ENCODE results near the gene TNNT1. TPM values are rescaled to one million over a fixed set of nuclear protein-coding genes. Genes with fewer than 3 reads are reported as not detected.

The TNNT1 gene, protein sequence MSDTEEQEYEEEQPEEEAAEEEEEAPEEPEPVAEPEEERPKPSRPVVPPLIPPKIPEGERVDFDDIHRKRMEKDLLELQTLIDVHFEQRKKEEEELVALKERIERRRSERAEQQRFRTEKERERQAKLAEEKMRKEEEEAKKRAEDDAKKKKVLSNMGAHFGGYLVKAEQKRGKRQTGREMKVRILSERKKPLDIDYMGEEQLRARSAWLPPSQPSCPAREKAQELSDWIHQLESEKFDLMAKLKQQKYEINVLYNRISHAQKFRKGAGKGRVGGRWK
- total RNA-seq: 1 to 10 TPM in 1 of 4 donors, not detected in 3; 4.4 TPM

GRCh38 chr19:55149078-55150003, at the start of gene TNNT1:
Gene TNNT1 (minus strand): TSS chr19:55149206. CDS start chr19:55147157, 2,049 bp downstream.
- H3K4me3 ChIP-seq: no peak within 1 kb of the TSS
- WGBS, 2 donors (ENCODE audit: low coverage in 1 of 2): 31% methylated on average over 4 of the region's 18 CpGs; no CpG with 5 or more reads in 1 of the 2 donors
- no peak for ATAC-seq
- no peak for TF ChIP-seq CTCF (IDR thresholded peaks at IDR 0.05)
- no peak for TF ChIP-seq POLR2A (IDR thresholded peaks at IDR 0.05)
- no peak for TF ChIP-seq POLR2AphosphoS5 (IDR thresholded peaks at IDR 0.05)
- TF ChIP-seq EP300 (IDR thresholded peaks at IDR 0.05): no peak
- no peaks in the 10 kb centered on the region for H3K36me3 ChIP-seq
- H3K4me1 ChIP-seq: peaks cover 0 to 16% (median 5%) of the 10 kb centered on the region in 3 donors
- H3K27me3 ChIP-seq: peaks cover 100% of the 10 kb centered on the region
- no peaks in the 10 kb centered on the region for H3K9me3 ChIP-seq
- H3K27ac ChIP-seq: no peak within 1 kb of the TSS

DNA sequence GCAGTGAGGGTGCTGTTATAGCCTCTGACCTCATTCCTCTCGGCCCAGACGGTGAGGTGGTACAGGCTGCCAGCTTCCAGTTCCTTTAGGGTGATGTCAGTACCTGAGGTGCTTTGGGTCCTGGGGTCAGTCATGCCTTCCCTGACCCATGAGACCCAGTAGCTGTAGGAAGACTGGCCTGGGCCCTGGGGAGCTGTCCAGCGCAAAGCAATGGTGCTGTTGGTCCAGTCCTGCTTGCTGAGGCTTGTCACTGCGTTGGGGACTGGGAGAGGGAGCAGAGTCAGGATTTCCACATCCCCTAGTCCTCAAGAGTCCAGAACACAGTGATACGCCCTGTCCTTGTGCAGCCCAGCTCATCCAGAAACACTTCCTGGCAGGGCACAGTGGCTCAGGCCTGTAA, 49.6 kb upstream of the TNNT1 start:
- Histone ChIP-seq H3K9me3 (no peaks in the 10 kb centered on the region), H3K36me3 (no peaks in the 10 kb centered on the region), H3K4me1 (no peaks in the 10 kb centered on the region), H3K4me3 (no peak overlapping the region), H3K27me3 (peaks cover 60% of the 10 kb centered on the region), H3K27ac (no peak overlapping the region)
- 30% methylated on average over 2 of the region's 5 CpGs; no CpG with 5 or more reads in 1 of the 2 donors for WGBS, 2 donors (ENCODE audit: low coverage in 1 of 2)
- ATAC-seq: no peak
- TF ChIP-seq EP300 (IDR thresholded peaks at IDR 0.05) (no peak), POLR2A (IDR thresholded peaks at IDR 0.05) (no peak), CTCF (IDR thresholded peaks at IDR 0.05) (no peak), POLR2AphosphoS5 (IDR thresholded peaks at IDR 0.05) (no peak)

- Histone ChIP-seq H3K9me3 (no peaks in the 10 kb centered on the region), H3K27ac (no peak overlapping the region), H3K27me3 (peaks cover 70% of the 10 kb centered on the region), H3K4me3 (no peak overlapping the region), H3K36me3 (no peaks in the 10 kb centered on the region), H3K4me1 (no peaks in the 10 kb centered on the region)
- TF ChIP-seq POLR2A (IDR thresholded peaks at IDR 0.05) (no peak), CTCF (IDR thresholded peaks at IDR 0.05) (no peak), POLR2AphosphoS5 (IDR thresholded peaks at IDR 0.05) (no peak), EP300 (IDR thresholded peaks at IDR 0.05) (no peak)
- 45 to 59% methylated on average over 4 of the region's 4 CpGs for WGBS, 2 donors (ENCODE audit: low coverage in 1 of 2)
- ATAC-seq: no peak
These were observed 48.5 kb upstream of the TNNT1 start for GRCh38 chr19:55197528-55197927.

DNA sequence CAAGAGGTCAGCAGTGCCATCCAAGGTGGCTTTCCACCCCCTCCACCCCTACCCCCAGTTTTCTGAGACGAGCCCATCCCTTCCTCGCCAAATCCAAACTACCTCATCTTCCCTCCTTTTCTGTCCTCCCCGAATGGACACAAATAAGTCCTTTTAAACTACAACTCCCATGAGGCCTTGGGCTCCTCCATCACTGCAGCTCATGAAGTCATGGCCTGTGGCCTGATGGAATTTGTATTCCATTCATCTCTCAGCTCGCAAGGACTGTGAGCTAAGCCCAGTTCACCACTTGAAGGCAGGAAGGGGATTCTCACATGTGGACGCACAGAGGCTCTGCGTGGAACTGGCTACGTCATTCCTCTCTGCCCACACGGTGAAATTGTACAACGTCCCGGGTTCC, 47.8 kb upstream of the TNNT1 start:
- Histone ChIP-seq H3K36me3 (no peaks in the 10 kb centered on the region), H3K9me3 (no peaks in the 10 kb centered on the region), H3K4me3 (no peak overlapping the region), H3K4me1 (no peaks in the 10 kb centered on the region), H3K27me3 (peaks cover 78% of the 10 kb centered on the region), H3K27ac (no peak overlapping the region)
- no peak for TF ChIP-seq POLR2A (IDR thresholded peaks at IDR 0.05)
- TF ChIP-seq CTCF (IDR thresholded peaks at IDR 0.05): no peak
- no peak for TF ChIP-seq POLR2AphosphoS5 (IDR thresholded peaks at IDR 0.05)
- no peak for TF ChIP-seq EP300 (IDR thresholded peaks at IDR 0.05)
- 49 to 74% methylated on average over 3 of the region's 10 CpGs for WGBS, 2 donors (ENCODE audit: low coverage in 1 of 2)
- no peak for ATAC-seq
